Ishikawa (cell line): ENCODE data around the gene IRS2.

Source experiments
- CEBPB ChIP-seq: IDR thresholded peaks from 2 replicates; pipeline ENCODE4 v1.6.1; 2012
- CREB1 ChIP-seq: IDR thresholded peaks from 2 replicates; pipeline ENCODE4 v1.6.1; 2012; ENCODE audit warnings: low read depth
- EGR1 ChIP-seq: IDR thresholded peaks from 2 replicates; pipeline ENCODE4 v1.6.1; 2012
- EP300 ChIP-seq: IDR thresholded peaks from 2 replicates; pipeline ENCODE4 v1.6.1; 2012; ENCODE audit warnings: borderline replicate concordance
- FOXM1 ChIP-seq: IDR thresholded peaks from 2 replicates; pipeline ENCODE4 v1.6.1; 2012; ENCODE audit warnings: low read depth, borderline replicate concordance
- NFIC ChIP-seq: IDR thresholded peaks from 2 replicates; pipeline ENCODE4 v1.6.1; 2012
- RAD21 ChIP-seq: IDR thresholded peaks from 2 replicates; pipeline ENCODE4 v1.6.1; 2012; ENCODE audit warnings: low read depth
- REST ChIP-seq: IDR thresholded peaks from 2 replicates; pipeline ENCODE4 v1.6.1; 2012; ENCODE audit warnings: low read depth, mild to moderate bottlenecking
- TAF1 ChIP-seq: IDR thresholded peaks from 2 replicates; pipeline ENCODE4 v1.6.1; 2012; ENCODE audit warnings: low read depth, mild to moderate bottlenecking
- TCF12 ChIP-seq: IDR thresholded peaks from 2 replicates; pipeline ENCODE4 v1.6.1; 2012; ENCODE audit warnings: low read depth
- TEAD4 ChIP-seq: IDR thresholded peaks from 2 replicates; pipeline ENCODE4 v1.6.1; 2012
- YY1 ChIP-seq: IDR thresholded peaks from 2 replicates; pipeline ENCODE4 v1.6.1; 2012; ENCODE audit warnings: low read depth
- ZBTB7A ChIP-seq: IDR thresholded peaks from 2 replicates; pipeline ENCODE4 v1.6.1; 2012; ENCODE audit warnings: low read depth
- TF ChIP-seq, protein P1 (sequence below): IDR thresholded peaks from 2 replicates; pipeline ENCODE4 v1.6.1; 2012
- TF ChIP-seq, protein P2 (sequence below): IDR thresholded peaks from 2 replicates; pipeline ENCODE4 v1.6.1; 2012

The IRS2 gene

DNA sequence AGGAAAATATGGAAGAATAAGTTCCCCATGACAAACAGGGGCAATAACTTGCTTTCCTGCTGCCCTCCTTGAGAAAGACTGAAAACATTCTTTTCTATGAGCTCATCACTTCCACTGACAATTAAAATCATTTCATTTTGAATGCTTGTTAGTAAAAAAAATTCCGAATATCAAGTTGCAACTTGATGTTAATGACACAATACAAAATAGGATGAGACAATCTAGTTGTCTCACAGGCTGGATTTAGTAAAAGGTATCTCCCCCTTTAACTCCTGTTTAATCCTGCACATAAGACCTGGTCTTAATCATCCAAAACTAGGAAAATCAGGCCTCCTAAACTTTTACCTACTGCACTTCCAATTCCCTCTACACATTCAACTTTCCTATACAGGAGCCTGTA lies 24.7 kb downstream of the IRS2 start:
- no peak for TF ChIP-seq TAF1
- no peak for TF ChIP-seq ZBTB7A
- no peak for TF ChIP-seq FOXM1
- TF ChIP-seq REST, result no peak
- TF ChIP-seq CREB1, result no peak
- TF ChIP-seq EGR1, result no peak
- no peak for TF ChIP-seq CEBPB
- no peak for TF ChIP-seq RAD21
- TF ChIP-seq YY1, result no peak
- no peak for TF ChIP-seq TEAD4
- TF ChIP-seq, protein P1, sequence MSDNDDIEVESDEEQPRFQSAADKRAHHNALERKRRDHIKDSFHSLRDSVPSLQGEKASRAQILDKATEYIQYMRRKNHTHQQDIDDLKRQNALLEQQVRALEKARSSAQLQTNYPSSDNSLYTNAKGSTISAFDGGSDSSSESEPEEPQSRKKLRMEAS, result no peak

GRCh38 chr13:109760951-109761350 lies 25.4 kb downstream of the IRS2 start:
- TF ChIP-seq, protein P1, result no peak
- TF ChIP-seq, protein P2, sequence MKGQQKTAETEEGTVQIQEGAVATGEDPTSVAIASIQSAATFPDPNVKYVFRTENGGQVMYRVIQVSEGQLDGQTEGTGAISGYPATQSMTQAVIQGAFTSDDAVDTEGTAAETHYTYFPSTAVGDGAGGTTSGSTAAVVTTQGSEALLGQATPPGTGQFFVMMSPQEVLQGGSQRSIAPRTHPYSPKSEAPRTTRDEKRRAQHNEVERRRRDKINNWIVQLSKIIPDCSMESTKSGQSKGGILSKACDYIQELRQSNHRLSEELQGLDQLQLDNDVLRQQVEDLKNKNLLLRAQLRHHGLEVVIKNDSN, result no peak
- no peak for TF ChIP-seq REST
- no peak for TF ChIP-seq CEBPB
- TF ChIP-seq EP300, result no peak
- TF ChIP-seq FOXM1, result no peak
- TF ChIP-seq RAD21, result no peak
- no peak for TF ChIP-seq ZBTB7A
- TF ChIP-seq EGR1, result no peak
- TF ChIP-seq YY1, result no peak
- no peak for TF ChIP-seq CREB1
- no peak for TF ChIP-seq TEAD4
- no peak for TF ChIP-seq NFIC
- no peak for TF ChIP-seq TCF12
- no peak for TF ChIP-seq TAF1

- no peak for TF ChIP-seq REST
- TF ChIP-seq EP300, result no peak
- no peak for TF ChIP-seq TAF1
- TF ChIP-seq CREB1, result no peak
- TF ChIP-seq YY1, result no peak
Measured at GRCh38 chr13:109760402-109760801, 26.0 kb downstream of the IRS2 start.

GRCh38 chr13:109759609-109760008 lies 26.8 kb downstream of the IRS2 start:
- TF ChIP-seq EP300 (no peak), RAD21 (no peak), TCF12 (no peak), TAF1 (no peak), TEAD4 (no peak), CEBPB (no peak), NFIC (no peak), YY1 (no peak), REST (no peak), ZBTB7A (no peak), EGR1 (no peak), CREB1 (no peak), FOXM1 (no peak)
- TF ChIP-seq, protein P2, result no peak
- TF ChIP-seq, protein P1, result no peak
